Left forelimb (tissue), 1 donor: ENCODE results near the gene FSCN2.
A peak's percentile ranks its signal among the peaks of the same experiment; 100 is the strongest.

ENCODE experiments used
- DNase-seq: peaks from one replicate; pipeline ENCODE4 v3.0.0-alpha.2; 2018; ENCODE audit warnings: low spot score

FSCN2 gene

DNA sequence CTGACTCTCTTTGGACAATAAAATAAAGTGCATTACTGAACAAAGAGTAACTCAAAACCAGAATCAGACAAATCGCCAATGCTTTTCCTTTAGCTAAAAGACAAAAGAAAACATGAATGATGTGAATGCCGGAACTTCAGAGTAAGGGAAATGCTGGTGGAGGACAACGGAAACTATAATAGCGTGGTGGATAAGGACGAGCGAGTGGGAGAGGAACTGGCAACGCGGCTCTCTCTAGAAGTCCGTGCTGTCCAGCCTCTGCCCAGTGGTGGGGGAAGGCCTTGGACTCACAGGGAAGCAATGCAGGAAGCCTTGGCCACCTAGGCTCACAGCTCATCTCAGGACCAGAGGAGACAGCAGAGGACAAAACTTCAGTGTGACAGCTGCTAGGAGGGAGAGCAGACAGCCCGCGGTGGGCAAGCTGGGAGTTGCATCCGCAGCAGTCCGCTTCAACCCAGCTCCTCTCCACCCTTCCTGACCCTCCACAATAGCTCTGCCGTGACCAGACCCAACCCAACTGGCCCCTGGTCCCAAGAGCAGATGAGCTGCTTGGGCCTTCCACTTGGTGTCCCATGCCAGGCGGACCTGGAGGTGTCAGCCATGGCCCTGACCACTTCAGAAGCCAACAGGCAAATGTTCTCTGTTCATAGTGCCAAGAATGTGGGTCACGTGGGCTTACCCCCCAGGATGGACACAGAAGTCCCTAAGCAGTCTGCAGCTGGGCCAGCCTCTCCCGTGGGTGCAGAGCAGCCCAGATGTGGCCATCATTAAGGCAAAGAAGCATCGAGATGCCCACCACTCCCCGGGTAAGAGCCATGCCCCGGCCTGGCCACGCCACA lies 29.3 kb downstream of the FSCN2 start:
- no peak for DNase-seq

DNA sequence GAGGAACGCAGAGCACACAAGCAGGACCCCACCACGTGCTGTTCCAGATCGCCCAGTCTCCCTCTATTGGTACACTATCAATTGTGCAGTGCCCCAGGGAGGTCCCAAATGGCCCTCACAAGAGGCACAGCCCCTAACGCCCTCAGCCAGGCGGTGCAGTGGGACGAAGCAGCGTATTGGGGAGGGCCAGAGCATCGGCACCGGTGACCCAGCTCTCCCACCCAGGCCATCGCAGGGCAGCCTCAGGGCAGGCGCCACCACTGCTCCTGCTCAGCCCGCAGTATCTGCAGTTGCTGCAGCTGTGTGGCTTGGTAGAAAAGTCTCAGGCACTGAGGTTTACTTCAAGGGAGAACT lies 29.9 kb downstream of the FSCN2 start:
- no peak for DNase-seq

DNA sequence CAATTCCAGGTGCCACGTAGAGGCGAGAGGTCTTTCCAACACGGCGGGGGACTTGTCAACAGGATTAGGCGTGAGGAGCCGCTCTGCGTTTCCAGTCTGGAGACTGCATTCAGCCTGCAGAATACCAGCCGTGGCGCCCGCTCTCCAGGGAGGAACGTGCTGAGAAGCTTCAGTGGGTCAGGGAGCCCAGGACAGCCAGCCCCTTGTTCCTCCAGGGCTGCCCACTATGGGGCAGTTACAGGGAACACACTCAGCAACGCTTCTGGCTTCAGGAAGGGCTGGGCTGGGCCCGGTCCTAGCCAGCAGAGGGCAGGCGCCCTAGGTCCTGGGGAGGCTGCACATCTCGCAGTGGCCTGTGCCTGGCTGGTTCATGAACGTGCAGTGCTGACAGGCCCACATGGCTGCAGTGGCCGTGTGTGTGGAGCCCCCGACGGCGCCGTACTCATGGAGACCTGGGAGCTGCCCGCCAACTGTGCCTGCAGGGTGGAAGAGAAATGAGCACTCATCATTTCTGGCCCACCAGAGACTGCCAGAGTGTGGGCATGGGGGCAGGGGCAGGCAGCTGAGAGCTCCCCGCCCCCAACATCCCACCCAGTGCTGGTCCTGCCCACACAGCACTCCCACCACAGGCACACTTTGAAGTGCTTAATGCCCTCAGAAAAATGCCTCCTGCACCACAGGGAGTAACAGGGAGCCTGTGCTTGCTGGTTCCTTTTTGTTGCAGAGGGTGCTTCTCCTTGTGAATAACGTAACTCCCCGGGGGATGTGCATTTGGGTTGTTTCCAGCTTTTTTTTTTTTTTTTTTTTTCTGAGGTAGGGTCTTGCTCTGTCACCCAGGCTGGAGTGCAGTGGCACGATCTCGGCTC lies 31.0 kb downstream of the FSCN2 start:
- no peak for DNase-seq

DNA sequence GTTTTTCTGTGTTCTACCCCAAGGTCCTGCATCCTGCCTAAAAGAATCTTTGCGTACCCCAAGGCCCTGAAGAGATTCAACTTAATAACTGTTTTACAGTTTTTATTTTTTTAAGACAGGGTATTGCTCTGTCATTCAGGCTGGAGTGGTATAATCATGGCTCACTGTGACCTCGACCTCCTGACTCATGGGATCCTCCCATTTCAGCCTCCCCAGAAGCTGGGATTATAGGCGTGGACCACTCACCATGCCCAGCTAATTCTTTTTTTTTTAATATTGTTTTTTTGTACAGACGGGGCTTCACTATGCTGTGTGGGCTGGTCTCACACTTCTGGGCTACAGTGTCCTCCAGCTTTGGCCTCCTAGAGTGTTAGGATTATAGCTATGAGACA lies 33.3 kb downstream of the FSCN2 start:
- no peak for DNase-seq

DNA sequence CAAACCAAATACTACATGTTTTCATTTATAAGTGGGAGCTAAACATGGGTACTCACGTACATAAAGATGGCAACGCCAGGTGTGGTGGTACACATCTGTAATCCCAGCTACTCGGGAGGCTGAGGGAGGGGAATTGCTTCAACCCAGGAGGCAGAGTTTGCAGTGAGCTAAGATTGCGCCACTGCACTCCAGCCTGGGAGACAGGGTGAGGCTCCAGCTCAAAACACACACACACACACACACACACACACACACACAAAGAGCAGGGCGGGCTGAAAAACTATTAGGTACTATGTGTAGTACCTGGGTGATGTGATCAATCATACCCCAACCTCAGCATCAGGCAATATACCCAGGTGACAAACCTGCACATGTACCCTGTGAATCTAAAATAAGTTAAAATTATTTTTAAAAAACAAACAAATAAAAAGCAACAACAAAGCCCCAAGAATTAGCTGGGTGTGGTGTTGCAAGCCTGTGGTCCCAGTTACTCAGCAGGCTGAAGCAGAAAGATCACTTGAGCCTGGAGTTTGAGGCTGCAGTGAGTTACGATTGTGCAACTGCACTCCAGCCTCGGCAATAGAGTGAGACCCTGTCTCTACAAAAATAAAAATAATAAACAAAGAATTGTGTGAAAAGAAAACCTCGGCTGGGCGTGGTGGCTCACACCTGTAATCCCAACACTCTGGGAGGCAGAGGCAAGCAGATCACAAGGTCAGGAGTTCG lies 35.8 kb downstream of the FSCN2 start:
- no peak for DNase-seq

DNA sequence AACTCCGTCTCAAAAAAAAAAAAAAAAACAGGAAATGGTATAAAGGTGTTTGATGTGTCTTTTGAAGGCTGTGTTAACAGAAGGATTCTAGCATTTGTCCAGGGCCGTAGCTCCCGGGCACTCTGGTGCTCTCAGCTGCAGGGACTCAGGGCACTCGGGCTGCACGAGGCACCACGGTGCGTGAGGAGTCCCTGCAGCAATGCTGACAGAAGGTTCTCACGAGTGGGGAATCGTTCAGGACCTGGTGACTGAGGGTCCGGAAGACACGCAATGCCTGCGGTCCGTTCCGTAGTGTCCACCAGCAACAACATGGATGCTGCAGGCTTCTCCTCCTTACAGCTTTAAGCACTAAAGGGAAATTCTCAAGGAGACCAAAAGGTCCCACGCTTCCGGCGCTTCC lies 36.6 kb downstream of the FSCN2 start:
- no peak for DNase-seq

DNA sequence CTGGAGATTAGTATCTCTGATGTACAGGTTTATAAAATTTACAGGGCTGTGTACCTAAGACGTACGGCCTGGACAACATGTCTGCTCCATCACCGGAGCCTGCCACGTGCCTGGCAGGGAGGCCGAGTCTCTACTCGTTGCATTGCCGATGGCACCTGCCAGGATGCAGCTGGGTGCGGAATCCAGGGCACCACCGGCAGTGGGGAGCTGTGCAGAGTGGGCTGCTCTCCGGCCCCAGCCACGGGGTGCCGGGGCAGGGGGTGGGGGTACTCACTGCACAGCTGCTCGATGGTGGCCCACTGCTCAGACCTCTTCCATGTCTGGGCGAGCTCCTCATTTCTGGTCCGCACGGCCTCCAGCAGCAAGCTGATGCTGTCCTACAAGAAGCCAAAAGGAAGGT lies 37.1 kb downstream of the FSCN2 start:
- DNase-seq, result no peak

DNA sequence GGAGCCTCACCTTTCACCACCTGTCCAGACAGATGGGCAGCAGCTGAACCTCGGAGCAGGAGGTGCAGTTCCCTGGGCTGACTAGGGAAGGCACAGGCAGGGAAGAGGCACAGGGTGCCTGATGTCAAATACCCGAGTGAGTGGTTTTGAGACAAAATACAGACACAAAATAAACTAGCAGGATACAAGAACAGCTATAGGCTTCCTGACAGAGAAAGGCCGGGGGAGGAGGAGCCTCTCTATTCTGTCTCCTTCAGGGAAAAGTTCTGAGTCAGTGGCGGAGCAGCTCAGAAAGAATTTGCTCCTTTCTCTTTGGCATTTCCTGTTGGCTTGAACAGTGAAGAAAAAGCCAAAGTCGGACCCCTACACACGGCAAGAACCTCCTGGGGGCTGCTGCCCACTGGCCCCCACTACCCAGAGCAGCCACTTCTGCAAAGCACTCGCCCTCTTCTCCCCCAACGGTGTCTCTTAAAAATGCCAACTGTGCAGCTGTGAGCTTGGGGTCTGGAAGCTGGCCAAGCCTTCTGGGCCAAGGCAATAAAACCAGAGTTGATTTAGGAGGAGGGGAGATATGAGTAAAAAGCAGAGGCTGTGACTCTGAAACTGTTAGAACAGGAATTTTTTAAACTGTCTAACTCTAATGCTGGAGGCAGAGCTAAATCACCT lies 38.4 kb downstream of the FSCN2 start:
- peak; percentile 81 for DNase-seq

DNA sequence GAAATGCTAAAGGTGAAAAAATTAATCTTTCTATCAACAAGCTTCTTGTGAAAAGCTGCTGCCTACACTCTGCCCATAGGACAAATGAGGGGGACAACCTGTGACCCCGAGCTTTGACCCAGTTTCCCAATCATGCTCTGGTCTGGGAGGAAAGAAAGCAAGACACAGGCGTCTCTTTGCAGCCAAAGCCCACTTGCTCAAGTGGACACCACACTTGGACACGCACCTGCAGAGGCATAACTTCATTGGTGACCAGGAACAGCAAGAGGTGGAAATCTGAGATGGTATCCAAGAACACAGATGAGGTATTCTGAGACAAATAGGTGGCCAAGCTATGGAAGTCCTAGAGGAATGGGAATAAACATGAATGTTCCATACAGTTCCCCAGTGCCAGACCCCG lies 39.0 kb downstream of the FSCN2 start:
- no peak for DNase-seq

DNA sequence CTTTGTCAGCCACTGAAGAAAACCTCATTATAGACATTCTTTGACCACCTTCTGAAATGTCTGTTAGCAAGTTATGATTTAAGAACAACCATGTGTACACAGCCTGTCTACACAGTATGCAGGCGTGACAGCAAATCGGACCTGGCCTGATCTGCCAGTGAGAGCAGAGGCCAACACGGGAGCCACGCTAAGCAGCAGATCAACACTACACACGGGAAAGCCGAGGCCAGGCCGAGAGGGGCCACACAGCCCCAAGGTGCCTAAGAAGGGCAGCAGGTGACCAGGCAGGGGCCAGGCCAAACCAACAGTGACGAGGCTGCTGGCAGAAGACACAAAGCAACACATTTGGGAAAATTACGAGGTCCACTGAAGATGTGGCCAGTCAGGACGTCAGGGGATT lies 40.2 kb downstream of the FSCN2 start:
- DNase-seq, result no peak

DNA sequence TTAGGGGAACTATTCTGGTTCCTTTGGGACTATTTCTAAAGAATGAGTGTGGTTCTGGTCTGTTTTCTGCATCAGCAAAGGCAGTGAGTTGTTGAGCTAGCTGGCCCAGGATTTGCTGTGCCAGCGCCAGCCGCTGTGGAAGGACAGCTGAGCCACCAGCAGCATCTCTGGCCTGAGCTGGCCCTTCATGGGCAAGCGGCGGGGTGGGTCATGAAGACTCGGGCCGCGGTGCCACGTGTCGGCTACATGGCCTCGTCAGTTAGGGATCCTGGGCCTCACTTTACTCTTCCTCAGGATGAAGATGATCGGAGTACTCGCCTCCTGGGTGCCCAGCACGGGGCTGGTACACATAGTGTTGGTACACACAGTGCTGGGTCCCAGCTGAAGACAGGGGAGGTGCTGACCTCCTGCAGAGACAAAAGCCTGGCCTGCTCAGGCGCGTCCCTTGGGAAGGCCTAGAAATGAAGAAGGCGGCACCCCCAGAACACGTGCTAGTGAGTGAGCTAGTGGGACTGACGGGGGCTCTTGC lies 41.9 kb downstream of the FSCN2 start:
- DNase-seq, result no peak

DNA sequence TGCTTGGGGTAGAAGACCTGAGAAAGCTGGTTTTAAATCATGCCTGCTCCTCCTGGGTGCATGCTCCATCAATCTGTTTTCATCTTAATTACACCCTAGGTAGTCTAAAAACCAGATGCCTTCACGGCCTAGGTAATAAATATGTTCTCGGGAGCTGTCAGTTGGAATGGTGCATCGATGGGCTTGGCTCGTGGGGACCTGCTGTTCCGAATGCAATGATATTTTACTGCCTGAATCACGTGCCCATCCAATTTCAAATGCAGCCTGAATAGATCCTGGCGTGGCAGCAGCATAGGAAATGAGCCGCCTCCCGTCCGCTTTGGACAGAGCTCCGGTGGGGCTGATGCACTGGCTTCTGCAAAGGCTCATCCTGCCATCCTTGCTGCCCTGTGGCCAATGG lies 42.8 kb downstream of the FSCN2 start:
- no peak for DNase-seq

DNA sequence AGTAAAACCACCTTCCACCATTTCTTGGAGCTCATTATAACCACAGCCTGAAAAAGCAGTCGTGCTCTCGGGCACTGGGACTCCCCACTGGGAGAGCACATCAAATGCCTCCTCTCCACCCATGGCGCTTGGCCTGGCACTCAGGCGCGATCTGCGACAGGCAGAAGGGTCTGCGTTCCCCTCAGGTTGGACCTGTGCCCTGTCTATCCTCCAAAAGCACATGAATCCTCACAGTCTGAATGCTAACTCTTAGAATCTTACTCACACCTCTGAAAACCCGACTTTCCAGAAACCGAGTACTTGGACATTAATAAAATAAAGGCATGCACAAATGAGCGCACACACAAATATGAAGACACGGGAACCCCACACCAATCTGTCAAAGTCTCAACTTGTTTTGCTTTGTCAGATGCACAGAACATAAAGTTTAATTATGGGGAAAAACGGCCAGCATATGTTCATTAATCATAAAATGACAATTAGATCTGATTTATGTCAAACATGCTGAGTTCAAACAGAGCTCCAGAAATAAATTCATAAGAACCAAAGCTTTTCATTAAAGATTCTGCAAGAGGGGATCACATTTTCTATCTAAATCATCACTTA lies 44.5 kb downstream of the FSCN2 start:
- no peak for DNase-seq

DNA sequence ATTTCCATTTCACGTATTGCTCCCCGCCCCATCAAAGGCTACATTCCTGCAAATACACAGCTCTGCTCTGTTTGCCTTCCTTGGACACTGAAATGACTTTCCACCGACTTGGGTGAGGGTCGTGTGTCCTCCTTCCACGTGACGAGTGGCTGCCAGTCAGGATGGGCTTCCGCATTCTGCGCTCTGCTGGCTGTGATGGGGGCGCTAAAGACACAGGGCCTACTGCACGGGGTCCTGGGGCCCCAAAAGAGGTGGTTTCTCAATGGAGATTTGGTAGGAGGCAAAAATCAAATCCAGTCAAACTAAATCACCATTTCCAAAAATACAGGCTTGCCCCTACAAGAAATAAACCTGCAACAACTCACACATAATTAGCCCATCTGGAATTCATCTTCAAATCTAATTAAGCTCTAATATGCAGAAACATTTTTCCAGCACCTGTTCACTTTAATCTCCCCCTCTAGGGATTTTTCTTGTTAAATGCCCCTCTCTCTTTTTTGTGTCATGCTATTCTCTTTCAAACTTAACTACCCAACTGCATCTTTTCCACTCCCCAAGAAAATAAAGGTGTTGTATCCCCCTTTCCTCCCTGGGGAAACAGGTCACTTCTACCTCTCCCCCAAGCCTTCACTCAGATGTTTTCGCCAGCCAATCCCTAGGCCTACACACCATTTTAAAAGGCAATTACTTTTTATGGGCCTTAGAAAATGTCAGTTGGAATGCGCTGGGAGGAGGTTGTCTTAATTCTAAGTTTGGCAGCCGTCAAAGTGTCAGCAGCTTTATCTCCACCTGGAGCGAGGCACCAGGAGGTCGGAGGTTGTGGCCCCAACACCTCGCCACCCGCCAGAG lies 45.8 kb downstream of the FSCN2 start:
- DNase-seq, result no peak

DNA sequence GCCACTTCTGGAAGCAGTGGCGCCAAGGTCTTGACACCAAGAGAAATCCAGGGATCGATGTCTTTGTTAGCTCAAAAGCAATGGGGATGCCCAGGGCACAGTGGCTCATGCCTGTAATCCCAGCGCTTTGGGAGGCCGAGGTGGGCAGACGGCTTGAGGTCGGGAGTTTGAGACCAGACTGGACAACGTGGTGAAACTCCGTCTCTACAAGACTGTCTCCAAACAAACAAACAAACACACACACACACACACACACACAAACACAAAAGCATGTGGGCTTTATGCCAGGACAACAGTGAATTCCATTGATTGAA lies 46.4 kb downstream of the FSCN2 start:
- no peak for DNase-seq

DNA sequence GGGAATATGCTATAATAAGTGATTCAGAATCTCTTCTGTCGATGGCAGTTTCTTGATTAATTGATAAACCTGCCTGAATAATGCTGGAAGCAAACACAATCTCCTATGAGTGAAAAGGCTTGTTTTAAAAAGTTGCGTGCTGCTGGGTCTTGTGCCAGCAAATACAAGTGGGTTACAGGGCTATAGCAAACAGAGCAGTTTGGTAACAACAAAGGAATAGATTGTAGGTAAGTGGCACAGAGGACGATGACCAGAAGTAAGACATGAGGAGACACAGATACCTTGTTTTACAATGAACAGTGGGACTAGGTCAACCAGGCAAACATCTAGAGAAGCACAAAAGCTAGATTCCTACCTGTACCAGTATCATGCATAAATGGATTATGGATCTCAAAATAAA lies 47.7 kb downstream of the FSCN2 start:
- no peak for DNase-seq

DNA sequence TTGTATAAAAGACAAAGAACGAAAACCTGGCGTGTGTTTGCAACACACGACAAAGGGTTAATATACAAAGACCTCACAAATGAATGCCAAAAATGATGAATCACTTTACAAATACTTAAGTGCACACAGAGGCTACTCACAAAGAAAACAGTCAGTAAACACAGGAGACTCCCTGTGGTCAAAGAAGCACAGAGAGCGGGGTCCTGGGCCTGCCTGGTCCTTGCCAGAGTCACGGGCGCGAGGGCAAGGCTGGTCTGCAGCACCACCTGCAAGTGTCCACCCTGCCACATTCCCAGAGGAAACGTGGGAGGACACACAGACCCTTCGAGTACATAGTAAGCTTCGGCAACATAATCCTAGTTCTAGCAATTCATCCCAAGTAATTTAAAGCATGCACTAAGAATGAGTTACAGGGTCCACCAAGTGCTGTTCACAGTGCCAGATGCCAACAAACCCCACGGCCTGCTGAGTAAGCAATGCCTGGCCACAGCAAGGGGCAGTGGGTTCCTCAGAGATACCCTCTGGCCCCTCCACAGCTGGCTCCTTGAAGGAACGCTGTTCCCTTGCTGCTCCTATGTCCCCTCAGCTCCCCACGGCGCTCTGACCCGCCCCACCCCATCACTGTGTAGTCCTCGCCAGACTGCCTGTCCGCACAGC lies 48.6 kb downstream of the FSCN2 start:
- no peak for DNase-seq

DNA sequence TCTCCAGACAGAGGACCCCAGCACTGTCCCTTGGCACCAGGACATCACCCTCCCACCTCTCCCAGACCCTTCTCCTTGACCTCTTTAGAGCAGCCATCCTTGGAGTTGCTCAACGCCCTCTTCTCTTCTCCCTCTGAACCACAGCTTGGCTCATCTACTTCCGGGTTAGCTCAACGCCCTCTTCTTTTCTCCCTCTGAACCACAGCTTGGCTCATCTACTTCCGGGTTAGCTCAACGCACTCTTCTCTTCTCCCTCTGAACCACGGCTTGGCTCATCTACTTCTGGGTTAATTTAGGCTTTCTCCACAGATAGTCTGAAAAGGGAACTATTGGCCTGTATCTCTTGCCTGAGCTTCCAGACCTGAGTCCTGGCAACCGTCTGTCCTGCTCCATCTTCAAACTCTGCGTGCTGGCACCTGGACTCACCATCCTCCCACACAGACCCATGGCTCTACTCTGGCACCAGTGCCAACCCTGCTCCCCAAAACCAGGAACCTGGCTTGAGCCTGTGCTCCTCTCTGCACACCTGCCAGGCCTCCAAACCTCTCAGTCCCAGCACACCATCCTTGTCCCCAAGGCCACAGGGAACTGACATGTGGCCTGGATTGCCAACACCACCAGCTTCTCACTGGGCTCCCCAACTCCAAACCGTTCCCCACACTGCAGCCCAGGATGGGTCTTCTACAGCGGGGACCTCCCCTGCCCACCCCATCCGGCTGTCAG lies 49.3 kb downstream of the FSCN2 start:
- no peak for DNase-seq

DNA sequence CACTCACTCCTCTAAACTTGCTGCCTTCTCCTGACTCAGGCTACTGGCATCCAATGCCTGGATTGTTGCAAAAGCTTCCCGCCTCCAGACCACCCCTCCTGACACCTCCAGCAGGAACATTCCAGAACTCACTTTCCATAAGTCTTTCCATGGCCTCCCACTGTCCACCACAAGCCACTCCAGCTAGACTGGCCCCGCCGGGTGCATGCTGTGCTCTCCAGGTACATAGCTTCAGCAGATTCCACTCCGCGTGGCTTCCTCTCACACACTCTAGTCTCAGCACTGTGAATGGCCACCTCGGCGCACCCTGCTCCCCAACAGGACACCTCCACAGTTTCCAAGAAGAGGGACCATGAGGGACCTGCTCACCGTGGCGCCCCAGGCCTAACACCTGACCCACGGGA lies 49.9 kb downstream of the FSCN2 start:
- no peak for DNase-seq
